GM18511 (cell line): Measurements from ENCODE around the gene MEF2A.
"Not testable (repeated sequence)": the region's sequence is repeated elsewhere in the genome, so short reads cannot be mapped to it uniquely, and the experiment has no call there.

Experiments
- ATAC-seq: cut with Tn5 transposase; IDR thresholded peaks from one replicate; pipeline ENCODE4 v1.9.1; 2021; ENCODE audit warnings: mild to moderate bottlenecking, moderate library complexity; ENCODE audit not compliant: unreplicated experiment

Gene MEF2A

GRCh38 chr15:99644913-99645542, 79.2 kb downstream of the MEF2A start:
- no peak for ATAC-seq

- no peak for ATAC-seq
Measured at GRCh38 chr15:99645543-99645935, 79.8 kb downstream of the MEF2A start.

GRCh38 chr15:99645951-99646350, 80.2 kb downstream of the MEF2A start:
- no peak for ATAC-seq

- ATAC-seq: no peak
Measured at GRCh38 chr15:99651023-99651807, 85.4 kb downstream of the MEF2A start.

- ATAC-seq: no peak
Measured at GRCh38 chr15:99656205-99656604, 90.4 kb downstream of the MEF2A start.

- ATAC-seq: no peak
Measured at GRCh38 chr15:99657996-99658395, 92.2 kb downstream of the MEF2A start.

GRCh38 chr15:99662903-99663302, 97.1 kb downstream of the MEF2A start:
- no peak for ATAC-seq

- ATAC-seq: not testable (repeated sequence)
Measured at GRCh38 chr15:99666073-99666472, 100.3 kb downstream of the MEF2A start.

- no peak for ATAC-seq
Measured at GRCh38 chr15:99668533-99669182, 102.9 kb downstream of the MEF2A start.

- no peak for ATAC-seq
Measured at GRCh38 chr15:99669250-99669649, 103.5 kb downstream of the MEF2A start.

- no peak for ATAC-seq
Measured at GRCh38 chr15:99671926-99672635, 106.3 kb downstream of the MEF2A start.

GRCh38 chr15:99673111-99673510, 107.3 kb downstream of the MEF2A start:
- no peak for ATAC-seq

- ATAC-seq: no peak
Measured at GRCh38 chr15:99674279-99674678, 108.5 kb downstream of the MEF2A start.

GRCh38 chr15:99677540-99678134, 111.9 kb downstream of the MEF2A start:
- ATAC-seq: peak; percentile 74

- ATAC-seq: no peak
Measured at GRCh38 chr15:99680276-99680675, 114.5 kb downstream of the MEF2A start.

- no peak for ATAC-seq
Measured at GRCh38 chr15:99681990-99682389, 116.2 kb downstream of the MEF2A start.

GRCh38 chr15:99682455-99682854, 116.7 kb downstream of the MEF2A start:
- ATAC-seq: no peak

GRCh38 chr15:99683000-99683670, 117.4 kb downstream of the MEF2A start:
- no peak for ATAC-seq

GRCh38 chr15:99686290-99686689, 120.5 kb downstream of the MEF2A start:
- ATAC-seq: no peak

- ATAC-seq: no peak
Measured at GRCh38 chr15:99692825-99693224, 127.0 kb downstream of the MEF2A start.
